Panc1 (cell line): ENCODE data around the gene EMSY. TPM values are rescaled to one million over a fixed set of nuclear protein-coding genes. Genes with fewer than 3 reads are reported as not detected.

ENCODE experiments used
- ATAC-seq: fragments of 200-7000 bp; cut with Tn5 transposase; 2 replicates; pipeline ENCODE4 v1.9.1; 2020; ENCODE audit warnings: mild to moderate bottlenecking, moderate library complexity
- BruUV-seq: library from RNA; stranded (reverse); fragments of 400-500 nt; replicated peaks from 2 replicates; lab custom pipeline; 2021; lab: Mats Ljungman, UMichigan
- CTCF ChIA-PET: fragments of 300-600 bp; sonication (Branson Sonifier 250); formaldehyde crosslinking; loops from one replicate; lab custom pipeline; 2022; ENCODE audit warnings: antibody characterized with exemption; lab: Charles Lee
- POLR2A ChIA-PET: fragments of 300-600 bp; sonication (Branson Sonifier 250); formaldehyde crosslinking; loops from one replicate; lab custom pipeline; 2022; ENCODE audit warnings: antibody characterized with exemption; lab: Charles Lee
- DNase-seq: peaks from one replicate; pipeline ENCODE4 v3.0.0-alpha.2; 2010; ENCODE audit warnings: low read depth, low spot score
- H3K27ac ChIP-seq: 2 replicates; pipeline ENCODE4 v1.5.1; 2011; ENCODE audit warnings: mild to moderate bottlenecking, low read length, inconsistent platforms
- H3K27me3 ChIP-seq: fragments of 200-500 bp; sonication (Bioruptor generic); 2 replicates; pipeline ENCODE4 v1.6.0; 2014; ENCODE audit warnings: low read length, inconsistent platforms; ENCODE audit not compliant: control insufficient read depth, insufficient read depth
- H3K36me3 ChIP-seq: fragments of 200-500 bp; sonication (Bioruptor generic); 2 replicates; pipeline ENCODE4 v1.5.1; 2014; ENCODE audit warnings: inconsistent platforms, mild to moderate bottlenecking, low read length, moderate library complexity; ENCODE audit not compliant: control insufficient read depth, insufficient read depth
- H3K4me1 ChIP-seq: 2 replicates; pipeline ENCODE4 v1.5.1; 2011; ENCODE audit warnings: inconsistent platforms, mild to moderate bottlenecking, low read length, moderate library complexity; ENCODE audit not compliant: control insufficient read depth, insufficient read depth
- H3K4me3 ChIP-seq, 2 experiments: 2 replicates each; pipeline ENCODE4 v1.5.1; 2011 to 2012; ENCODE audit warnings: low read depth in 2 of 2, low read length in 2 of 2, mild to moderate bottlenecking in 2 of 2, inconsistent platforms in 1 of 2, moderate library complexity in 1 of 2
- H3K9me3 ChIP-seq: fragments of 200-500 bp; sonication (Bioruptor generic); 2 replicates; pipeline ENCODE4 v1.5.1; 2014; ENCODE audit warnings: low read depth, mild to moderate bottlenecking, inconsistent platforms, low read length, moderate library complexity; ENCODE audit not compliant: control insufficient read depth, insufficient read depth
- CTCF ChIP-seq: fragments of 450-650 bp; IDR thresholded peaks from 2 replicates; pipeline ENCODE4 v1.5.1; 2017; ENCODE audit warnings: mild to moderate bottlenecking
- POLR2AphosphoS5 ChIP-seq: IDR thresholded peaks from 2 replicates; pipeline ENCODE4 v1.6.1; 2012; ENCODE audit warnings: mild to moderate bottlenecking, low read depth, low read length, moderate library complexity
- SIN3A ChIP-seq: IDR thresholded peaks from 2 replicates; pipeline ENCODE4 v1.6.1; 2012; ENCODE audit warnings: low read depth, mild to moderate bottlenecking, low read length, moderate library complexity, borderline replicate concordance; ENCODE audit not compliant: insufficient read depth
- TCF7L2 ChIP-seq: IDR thresholded peaks from 2 replicates; pipeline ENCODE4 v1.6.1; 2011; ENCODE audit warnings: mild to moderate bottlenecking, low read depth, low read length, inconsistent platforms
- in situ Hi-C: cut with HindIII; loops from 2 replicates; pipeline ENCODE4 v1.10.0; 2016; ENCODE audit warnings: low sequenced_read_pairs, low pct_unique_long_range_greater_than_20kb
- intact Hi-C: fragments of 100-400 bp; cut with micrococcal nuclease; formaldehyde crosslinking; loops from one replicate; pipeline ENCODE4 v1.10.0; 2022; ENCODE audit not compliant: unreplicated experiment
- total RNA-seq: library from RNA; stranded (reverse); gene quantifications from one replicate; pipeline ENCODE4 v1.2.1, GENCODE V29; 2021; ENCODE audit not compliant: unreplicated experiment
- TF ChIP-seq, protein P1 (sequence below), 2 experiments: IDR thresholded peaks; 2 replicates each; pipeline ENCODE4 v1.6.1; 2011 to 2012; ENCODE audit warnings: low read depth in 2 of 2, control low read depth in 1 of 2, low read length in 1 of 2, mild to moderate bottlenecking in 1 of 2, moderate library complexity in 1 of 2; ENCODE audit not compliant: insufficient read depth in 1 of 2

The EMSY gene
- total RNA-seq, 1 experiment from 2014 or later, result 26.4 TPM

GRCh38 chr11:76495019-76495418 lies 50.2 kb downstream of the EMSY start:
- no peak overlapping the region for H3K4me3 ChIP-seq
- H3K36me3 ChIP-seq, result no peaks in the 10 kb centered on the region; the same call in 1 of the 2 replicates
- BruUV-seq, result no TSS peak
- no peaks in the 10 kb centered on the region for H3K9me3 ChIP-seq
- ChIA-PET POLR2A (no interaction called here), CTCF (interaction anchor here (0.7 kb wide), 1 partner anchor 134 kb away, joined by 20 read pairs; no protein-coding TSS in a partner anchor)
- DNase-seq, result no peak
- intact Hi-C loops (no loop called here), in situ Hi-C loops (no loop called here)
- ATAC-seq, result no peak
- H3K27me3 ChIP-seq, result no peaks in the 10 kb centered on the region
- H3K4me1 ChIP-seq, result no peaks in the 10 kb centered on the region
- H3K27ac ChIP-seq, result no peak overlapping the region
- TF ChIP-seq SIN3A, result no peak

- Histone ChIP-seq H3K36me3 (no peaks in the 10 kb centered on the region; the same call in 1 of the 2 replicates), H3K27ac (no peak overlapping the region), H3K4me1 (no peaks in the 10 kb centered on the region), H3K9me3 (peaks cover 4% of the 10 kb centered on the region; the same call in 1 of the 2 replicates), H3K4me3 (no peak overlapping the region), H3K27me3 (no peaks in the 10 kb centered on the region)
- in situ Hi-C loops (no loop called here), intact Hi-C loops (no loop called here)
- CTCF ChIA-PET, result no interaction called here
- ATAC-seq (no peak), DNase-seq (no peak)
- no TSS peak for BruUV-seq
- TF ChIP-seq, protein P1, sequence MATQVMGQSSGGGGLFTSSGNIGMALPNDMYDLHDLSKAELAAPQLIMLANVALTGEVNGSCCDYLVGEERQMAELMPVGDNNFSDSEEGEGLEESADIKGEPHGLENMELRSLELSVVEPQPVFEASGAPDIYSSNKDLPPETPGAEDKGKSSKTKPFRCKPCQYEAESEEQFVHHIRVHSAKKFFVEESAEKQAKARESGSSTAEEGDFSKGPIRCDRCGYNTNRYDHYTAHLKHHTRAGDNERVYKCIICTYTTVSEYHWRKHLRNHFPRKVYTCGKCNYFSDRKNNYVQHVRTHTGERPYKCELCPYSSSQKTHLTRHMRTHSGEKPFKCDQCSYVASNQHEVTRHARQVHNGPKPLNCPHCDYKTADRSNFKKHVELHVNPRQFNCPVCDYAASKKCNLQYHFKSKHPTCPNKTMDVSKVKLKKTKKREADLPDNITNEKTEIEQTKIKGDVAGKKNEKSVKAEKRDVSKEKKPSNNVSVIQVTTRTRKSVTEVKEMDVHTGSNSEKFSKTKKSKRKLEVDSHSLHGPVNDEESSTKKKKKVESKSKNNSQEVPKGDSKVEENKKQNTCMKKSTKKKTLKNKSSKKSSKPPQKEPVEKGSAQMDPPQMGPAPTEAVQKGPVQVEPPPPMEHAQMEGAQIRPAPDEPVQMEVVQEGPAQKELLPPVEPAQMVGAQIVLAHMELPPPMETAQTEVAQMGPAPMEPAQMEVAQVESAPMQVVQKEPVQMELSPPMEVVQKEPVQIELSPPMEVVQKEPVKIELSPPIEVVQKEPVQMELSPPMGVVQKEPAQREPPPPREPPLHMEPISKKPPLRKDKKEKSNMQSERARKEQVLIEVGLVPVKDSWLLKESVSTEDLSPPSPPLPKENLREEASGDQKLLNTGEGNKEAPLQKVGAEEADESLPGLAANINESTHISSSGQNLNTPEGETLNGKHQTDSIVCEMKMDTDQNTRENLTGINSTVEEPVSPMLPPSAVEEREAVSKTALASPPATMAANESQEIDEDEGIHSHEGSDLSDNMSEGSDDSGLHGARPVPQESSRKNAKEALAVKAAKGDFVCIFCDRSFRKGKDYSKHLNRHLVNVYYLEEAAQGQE (IDR thresholded peaks at IDR 0.05; ENCODE audit: insufficient read depth in 1 of 2, low read depth in 2 of 2, low read length in 1 of 2), result no peak
- TF ChIP-seq SIN3A, result no peak
- POLR2A ChIA-PET, result no interaction called here
These were observed 51.4 kb downstream of the EMSY start for GRCh38 chr11:76496174-76496573.

- in situ Hi-C loops, result no loop called here
- Histone ChIP-seq H3K27me3 (no peaks in the 10 kb centered on the region), H3K9me3 (peaks cover 9% of the 10 kb centered on the region; the same call in 1 of the 2 replicates), H3K27ac (no peak overlapping the region), H3K4me1 (no peaks in the 10 kb centered on the region), H3K36me3 (no peaks in the 10 kb centered on the region; the same call in 1 of the 2 replicates), H3K4me3 (no peak overlapping the region)
- POLR2A ChIA-PET, result interaction anchor here (0.6 kb wide), 1 partner anchor 70 kb away, joined by 3 read pairs; no protein-coding TSS in a partner anchor
- CTCF ChIA-PET, result no interaction called here
- BruUV-seq, result TSS peak; percentile 16
- DNase-seq (no peak), ATAC-seq (no peak)
- intact Hi-C loops, result no loop called here
- TF ChIP-seq SIN3A (no peak), POLR2AphosphoS5 (no peak), TCF7L2 (no peak), CTCF (no peak)
- TF ChIP-seq, protein P1 (IDR thresholded peaks at IDR 0.05; ENCODE audit: insufficient read depth in 1 of 2, low read depth in 2 of 2, low read length in 1 of 2), result no peak
These were observed 56.8 kb downstream of the EMSY start for GRCh38 chr11:76501526-76502202.
